Measurements from ENCODE around the gene SLC12A7. TPM values are rescaled to one million over a fixed set of nuclear protein-coding genes. Genes with fewer than 3 reads are reported as not detected.
"Not testable (repeated sequence)": the region's sequence is repeated elsewhere in the genome, so short reads cannot be mapped to it uniquely, and the experiment has no call there.

SLC12A7 gene
- total RNA-seq, 2 donors from 2014 or later, result 17.6 to 28.2 TPM

DNA sequence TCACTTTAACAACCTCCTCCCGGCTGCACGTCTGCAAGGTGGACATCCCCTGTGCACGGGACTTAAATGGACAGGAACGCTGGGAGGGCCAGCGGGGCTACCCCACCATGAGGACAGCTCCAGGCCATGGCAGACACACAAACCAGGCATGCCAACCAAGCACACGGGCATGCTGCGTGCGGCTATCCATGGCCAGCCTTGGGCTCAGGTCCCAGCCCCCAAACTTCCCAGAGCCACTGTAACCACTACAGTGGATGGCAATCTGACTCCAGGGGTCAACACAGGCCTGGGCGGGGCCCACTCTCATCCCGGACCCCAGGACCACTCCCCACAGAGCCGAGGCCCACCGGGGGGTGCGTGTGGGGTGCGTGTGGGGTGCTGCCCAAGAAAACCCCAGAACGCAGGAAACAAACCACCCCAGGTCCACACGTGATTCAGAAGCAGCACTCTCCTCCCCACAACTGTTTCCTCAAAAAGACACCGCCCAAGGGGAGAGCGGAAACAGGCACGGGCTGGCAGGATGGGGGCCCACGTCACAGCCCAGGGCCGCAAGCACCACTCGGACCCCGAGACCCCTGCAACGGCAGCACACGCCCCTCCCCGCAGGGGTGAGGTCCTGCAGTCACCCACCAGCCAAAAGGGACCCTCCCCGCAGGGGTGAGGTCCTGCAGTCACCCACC is 7.4 kb downstream of the SLC12A7 start:
- no peaks in the 10 kb centered on the region for H3K36me3 Mint-ChIP-seq (ENCODE audit: low read depth)
- H3K4me3 Mint-ChIP-seq, result peak overlapping the region; percentile 79
- peaks cover 37% of the 10 kb centered on the region for H3K4me1 Mint-ChIP-seq
- no peaks in the 10 kb centered on the region for H3K9me3 Mint-ChIP-seq
- peak; percentile 59 for ATAC-seq (replicated peaks)
- no peaks in the 10 kb centered on the region for H3K27me3 Mint-ChIP-seq
- peak overlapping the region; percentile 86 for H3K27ac Mint-ChIP-seq

DNA sequence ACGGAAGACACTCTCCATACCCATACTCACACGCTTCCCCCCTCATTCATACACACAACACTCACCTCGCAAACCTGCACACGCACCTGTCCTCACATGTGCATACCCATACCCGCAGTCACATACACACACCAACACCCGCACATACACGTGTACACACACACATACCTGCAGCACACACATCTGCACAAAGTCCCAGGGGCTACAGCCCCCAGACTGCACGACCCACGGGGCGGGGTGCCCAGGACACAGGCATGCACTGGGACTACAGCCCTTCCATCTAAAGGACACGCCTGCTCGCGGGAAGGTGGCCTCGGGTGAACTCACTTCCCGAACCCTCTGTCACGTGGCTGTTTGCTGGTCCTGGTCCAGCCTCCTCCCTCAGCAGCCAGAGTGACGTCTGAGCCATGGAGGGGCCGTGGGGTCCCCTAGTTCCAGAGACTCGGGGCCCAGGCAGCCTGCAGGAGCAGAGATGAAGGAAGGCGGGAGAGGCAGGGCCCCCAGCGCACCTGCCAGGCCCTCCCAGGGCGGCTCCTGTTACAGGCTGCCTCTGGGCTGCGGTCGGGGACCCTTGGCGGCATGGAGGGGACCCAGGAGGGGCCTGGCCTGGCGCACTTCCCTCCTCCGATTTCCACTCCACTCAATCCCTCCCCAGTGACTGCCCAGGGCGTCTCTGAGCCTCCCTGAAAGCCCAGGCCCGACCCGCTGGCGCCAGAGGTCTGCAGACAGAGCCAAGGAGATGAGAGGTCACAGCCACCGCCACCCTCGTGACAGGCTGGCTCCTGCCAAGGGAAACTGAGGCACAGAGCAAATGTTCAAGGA is 8.1 kb downstream of the SLC12A7 start:
- Mint-ChIP-seq H3K9me3 (no peaks in the 10 kb centered on the region), H3K4me1 (peaks cover 37% of the 10 kb centered on the region), H3K36me3 (ENCODE audit: low read depth) (no peaks in the 10 kb centered on the region), H3K27me3 (no peaks in the 10 kb centered on the region), H3K27ac (peak overlapping the region; percentile 86), H3K4me3 (peak overlapping the region; percentile 79)
- no peak for ATAC-seq (replicated peaks)

DNA sequence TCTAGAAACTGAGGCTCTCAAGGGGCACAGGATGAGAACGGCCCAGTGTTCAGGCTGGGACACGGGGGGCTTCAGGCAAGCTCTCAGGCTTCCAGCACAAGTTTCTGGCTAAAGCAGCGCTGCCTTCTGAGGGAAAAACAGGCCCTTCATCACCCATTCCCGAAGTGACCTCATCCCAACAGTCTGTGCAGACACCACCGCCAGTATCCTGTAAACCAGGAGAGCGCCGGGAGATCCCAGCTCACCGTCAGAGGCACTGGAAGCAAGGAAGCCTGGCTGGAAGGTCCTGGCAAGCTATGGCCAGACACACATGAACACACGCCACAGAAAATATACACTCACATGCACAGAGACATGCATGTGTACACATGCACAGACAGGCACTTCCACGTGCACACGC is 8.8 kb downstream of the SLC12A7 start:
- Mint-ChIP-seq H3K27ac (peak overlapping the region; percentile 22), H3K4me3 (peak overlapping the region; percentile 79), H3K36me3 (ENCODE audit: low read depth) (no peaks in the 10 kb centered on the region), H3K9me3 (no peaks in the 10 kb centered on the region), H3K27me3 (no peaks in the 10 kb centered on the region), H3K4me1 (peaks cover 32% of the 10 kb centered on the region)
- ATAC-seq (replicated peaks), result no peak

DNA sequence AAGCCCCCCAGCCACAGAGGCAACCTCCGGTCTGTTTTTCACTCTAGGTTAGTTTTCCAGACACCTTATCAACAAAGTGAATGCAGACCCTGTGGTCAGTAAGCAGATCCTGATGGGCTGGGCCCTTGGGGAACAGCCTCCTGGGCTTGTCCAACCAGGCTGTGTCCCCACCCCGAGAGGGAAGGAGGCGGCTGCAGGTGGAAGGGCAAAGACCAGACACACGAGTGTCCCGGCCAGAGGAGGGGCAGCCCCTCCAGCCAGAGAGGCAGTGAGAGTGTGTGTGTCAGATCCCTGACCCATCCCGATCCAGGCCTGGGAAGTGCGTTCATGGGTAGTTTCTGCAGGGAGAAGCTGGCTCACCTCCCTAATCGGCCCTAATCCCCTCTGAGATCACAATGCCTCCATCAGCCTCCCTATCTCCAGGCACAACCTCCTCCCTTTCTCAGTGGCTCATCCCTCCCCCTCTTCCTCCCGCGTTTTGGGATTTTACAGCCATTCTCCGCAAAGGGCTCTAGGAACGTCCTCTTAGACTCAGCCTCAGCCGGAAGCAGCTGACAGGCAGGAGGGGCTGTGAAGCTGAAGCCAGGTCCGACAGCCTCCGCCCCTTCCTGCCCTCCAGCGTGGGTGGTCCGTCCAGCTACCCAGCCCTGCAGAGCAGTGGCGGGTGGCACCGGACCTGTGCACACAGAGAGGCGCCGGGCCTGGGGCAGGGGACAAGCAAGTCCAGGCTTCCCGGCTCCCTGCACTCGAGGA is 9.7 kb downstream of the SLC12A7 start:
- Mint-ChIP-seq H3K9me3 (no peaks in the 10 kb centered on the region), H3K36me3 (ENCODE audit: low read depth) (no peaks in the 10 kb centered on the region), H3K4me1 (peaks cover 25% of the 10 kb centered on the region), H3K27me3 (no peaks in the 10 kb centered on the region), H3K4me3 (no peak overlapping the region), H3K27ac (peak overlapping the region; percentile 38)
- ATAC-seq (replicated peaks), result no peak

DNA sequence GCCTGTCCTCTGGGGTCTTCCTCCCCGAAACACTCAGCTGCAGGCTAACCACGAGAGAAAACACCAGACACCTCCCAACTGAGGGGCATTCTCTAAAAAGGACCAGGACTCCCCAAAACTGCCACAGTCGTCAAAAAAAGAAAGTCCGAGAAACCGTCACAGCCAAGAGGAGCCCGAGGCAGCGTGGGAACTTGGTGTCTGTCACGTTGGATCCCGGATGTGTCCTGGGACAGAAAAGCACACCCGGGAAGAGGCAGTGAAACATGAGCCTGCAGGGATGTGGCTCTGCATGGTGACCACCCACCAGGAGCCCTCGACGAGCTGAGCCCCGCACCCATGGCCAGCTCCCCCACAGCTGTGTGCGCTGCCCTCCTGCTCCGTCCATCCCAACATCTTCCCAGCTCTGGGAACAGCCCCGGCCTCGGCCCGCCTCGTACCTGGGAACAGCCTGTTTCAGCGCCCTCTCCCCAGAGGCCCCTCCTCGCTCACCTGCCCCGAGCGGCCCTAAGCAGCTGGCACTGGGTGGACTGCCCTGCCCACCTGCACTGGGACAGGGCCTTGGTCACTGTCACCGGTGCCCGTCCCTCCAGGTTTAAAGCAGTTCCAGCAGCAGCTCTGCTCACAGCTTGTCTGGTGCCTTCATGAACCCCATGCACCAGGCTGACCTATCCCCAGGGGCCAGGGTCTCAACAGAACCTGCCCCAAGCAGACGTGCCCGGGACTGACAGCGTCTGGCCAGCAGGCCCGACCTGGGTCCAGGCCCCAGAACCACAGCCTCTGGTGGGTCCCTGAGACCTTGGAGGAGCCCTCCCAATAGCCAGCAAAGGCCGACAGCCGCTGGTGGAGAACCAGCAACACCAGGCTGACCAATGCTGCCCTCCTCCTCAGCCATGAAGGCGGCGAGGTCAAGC is 10.9 kb downstream of the SLC12A7 start:
- H3K27ac Mint-ChIP-seq, result no peak overlapping the region

DNA sequence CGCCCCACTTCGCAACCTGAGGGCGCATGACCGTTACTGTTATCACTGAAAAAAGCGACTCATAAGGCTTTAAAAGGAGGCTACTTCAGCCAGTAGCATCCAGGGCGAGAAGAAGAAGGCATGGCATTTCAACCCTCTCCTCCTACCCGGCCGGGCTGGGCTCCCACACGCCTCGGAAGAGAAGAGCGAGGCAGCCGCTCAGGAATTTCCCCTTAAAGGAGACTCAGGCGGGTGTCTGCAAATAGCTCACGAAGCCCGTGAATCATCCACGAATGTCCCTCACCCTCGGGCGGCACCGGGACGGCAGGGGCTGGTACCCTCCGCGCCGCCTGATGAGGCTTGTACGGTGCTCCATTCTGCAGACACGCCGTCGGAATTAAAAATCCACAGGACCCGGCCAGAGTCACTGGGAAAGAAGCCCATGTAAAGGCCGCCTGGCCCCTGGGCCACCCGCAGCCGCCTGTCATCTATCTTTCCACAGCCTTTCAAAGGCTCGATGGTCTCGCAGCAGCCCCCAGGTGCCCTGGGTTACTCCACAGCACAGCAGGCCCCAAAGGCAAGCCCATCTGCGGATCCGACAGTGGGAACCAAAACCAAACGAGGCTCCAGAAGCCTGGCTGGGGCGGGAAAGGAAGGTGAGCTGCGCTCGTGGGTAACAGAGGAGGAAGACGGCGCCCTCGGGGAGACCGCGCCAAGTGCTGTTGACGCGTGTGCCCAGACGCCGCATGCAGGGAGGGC is 11.8 kb downstream of the SLC12A7 start:
- no peak overlapping the region for H3K4me3 Mint-ChIP-seq
- H3K36me3 Mint-ChIP-seq (ENCODE audit: low read depth), result no peaks in the 10 kb centered on the region
- no peak for ATAC-seq (replicated peaks)
- H3K4me1 Mint-ChIP-seq, result peaks cover 14% of the 10 kb centered on the region
- no peaks in the 10 kb centered on the region for H3K9me3 Mint-ChIP-seq
- H3K27me3 Mint-ChIP-seq, result no peaks in the 10 kb centered on the region
- no peak overlapping the region for H3K27ac Mint-ChIP-seq

More for the DNA sequence above, 10.9 kb downstream of the SLC12A7 start:
- no peak for ATAC-seq (replicated peaks)
- Mint-ChIP-seq H3K36me3 (ENCODE audit: low read depth) (no peaks in the 10 kb centered on the region), H3K27me3 (no peaks in the 10 kb centered on the region), H3K9me3 (no peaks in the 10 kb centered on the region), H3K4me1 (peaks cover 18% of the 10 kb centered on the region), H3K4me3 (no peak overlapping the region)

DNA sequence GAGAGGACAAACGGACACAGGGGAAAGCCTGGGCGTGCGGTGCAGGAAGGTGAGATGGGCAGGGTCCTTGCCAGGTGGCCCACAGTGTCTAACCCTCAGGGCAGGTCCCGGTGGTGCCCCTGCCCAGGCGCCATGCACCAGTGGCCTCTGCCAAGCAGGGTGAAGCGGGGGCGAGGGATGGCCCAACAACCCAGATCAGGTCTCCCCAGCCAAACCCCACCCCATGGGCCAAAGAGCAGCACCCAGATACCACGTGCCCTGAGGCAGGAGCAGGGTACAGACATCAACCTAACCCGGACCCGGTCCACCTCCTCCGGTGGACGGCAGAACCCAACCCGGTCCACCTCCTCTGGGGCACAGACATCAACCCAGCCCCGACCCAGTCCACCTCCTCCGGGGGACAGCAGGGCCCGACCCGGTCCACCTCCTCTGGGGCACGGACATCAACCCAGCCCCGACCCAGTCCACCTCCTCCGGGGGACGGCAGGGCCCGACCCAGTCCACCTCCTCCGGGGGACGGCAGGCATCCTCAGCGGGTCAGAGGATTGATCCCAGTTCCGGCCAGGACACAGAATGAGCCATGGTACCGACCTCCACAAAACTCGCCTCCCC is 12.8 kb downstream of the SLC12A7 start:
- Mint-ChIP-seq H3K36me3 (ENCODE audit: low read depth) (no peaks in the 10 kb centered on the region), H3K9me3 (no peaks in the 10 kb centered on the region), H3K4me3 (no peak overlapping the region), H3K27ac (no peak overlapping the region), H3K27me3 (no peaks in the 10 kb centered on the region), H3K4me1 (peaks cover 7% of the 10 kb centered on the region)
- ATAC-seq (replicated peaks), result no peak

DNA sequence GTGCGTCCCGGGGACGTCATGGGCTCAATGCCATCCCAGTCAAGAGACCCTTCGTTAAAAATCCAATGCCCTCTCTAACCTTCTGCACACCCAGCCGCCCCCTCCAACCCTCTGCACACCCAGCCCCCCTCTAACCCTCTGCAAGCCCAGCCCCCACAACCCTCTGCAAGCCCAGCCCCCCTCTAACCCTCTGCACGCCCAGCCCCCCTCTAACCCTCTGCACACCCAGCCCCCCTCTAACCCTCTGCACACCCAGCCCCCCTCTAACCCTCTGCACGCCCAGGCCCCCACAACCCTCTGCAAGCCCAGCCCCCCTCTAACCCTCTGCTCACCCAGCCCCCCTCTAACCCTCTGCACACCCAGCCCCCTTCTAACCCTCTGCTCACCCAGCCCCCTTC is 13.9 kb downstream of the SLC12A7 start:
- H3K27ac Mint-ChIP-seq, result not testable (repeated sequence)

DNA sequence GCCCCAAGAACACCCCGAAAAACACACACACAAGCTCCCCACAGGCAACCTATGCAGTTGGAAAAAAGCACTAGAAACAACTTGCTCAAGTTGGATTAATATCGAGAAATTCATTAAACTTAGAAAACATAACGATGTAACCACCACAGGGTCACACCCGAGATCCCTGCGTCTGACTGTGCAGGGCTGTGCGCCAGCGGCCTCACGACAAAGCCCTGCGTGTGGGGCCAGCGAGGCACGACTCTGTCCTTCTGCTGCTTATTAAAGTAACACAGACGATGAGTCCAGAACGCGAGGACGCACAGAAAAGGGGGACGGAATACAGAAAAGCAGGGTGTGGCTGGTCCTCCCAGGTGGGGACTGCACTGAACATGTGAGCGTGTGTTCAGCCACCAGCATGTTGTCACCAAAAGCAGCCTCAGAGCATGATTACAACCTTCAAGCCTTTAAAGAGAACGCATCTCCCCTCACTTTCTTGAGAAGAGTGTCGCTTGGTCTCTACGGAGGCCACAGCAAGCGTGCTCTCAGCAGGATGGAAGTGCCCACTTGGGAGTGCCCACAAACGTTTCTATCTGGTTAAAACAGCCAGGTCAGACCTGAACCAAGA is 14.4 kb downstream of the SLC12A7 start:
- Mint-ChIP-seq H3K27me3 (no peaks in the 10 kb centered on the region), H3K36me3 (ENCODE audit: low read depth) (peaks cover 4% of the 10 kb centered on the region), H3K4me1 (no peaks in the 10 kb centered on the region), H3K27ac (peak overlapping the region; percentile 30), H3K4me3 (no peak overlapping the region), H3K9me3 (no peaks in the 10 kb centered on the region)
- no peak for ATAC-seq (replicated peaks)

More for the DNA sequence above, 13.9 kb downstream of the SLC12A7 start:
- H3K36me3 Mint-ChIP-seq (ENCODE audit: low read depth); H3K27me3 Mint-ChIP-seq; H3K4me1 Mint-ChIP-seq; H3K4me3 Mint-ChIP-seq; H3K9me3 Mint-ChIP-seq; ATAC-seq (replicated peaks): not testable (repeated sequence)

DNA sequence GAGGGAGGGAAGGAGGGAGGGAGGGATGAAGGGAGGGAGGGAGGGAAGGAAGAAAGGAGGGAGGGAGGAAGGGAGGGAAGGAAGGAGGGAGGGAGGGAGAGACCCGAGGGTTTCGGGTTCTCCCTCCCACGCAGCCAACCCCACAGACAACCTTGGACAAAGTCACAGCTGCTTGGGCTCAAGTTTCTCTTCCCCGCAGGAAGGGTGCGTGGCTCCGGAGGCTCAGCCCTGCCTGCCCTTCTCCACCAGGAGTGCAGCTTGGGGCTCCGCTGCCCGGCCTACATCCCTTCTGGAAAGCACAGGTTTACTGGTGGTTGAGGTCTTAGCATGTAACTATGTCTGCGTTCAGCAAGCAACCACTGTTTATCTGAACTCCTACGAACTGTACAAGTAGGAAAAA is 15.0 kb downstream of the SLC12A7 start:
- H3K36me3 Mint-ChIP-seq (ENCODE audit: low read depth), result peaks cover 7% of the 10 kb centered on the region
- H3K4me1 Mint-ChIP-seq, result no peaks in the 10 kb centered on the region
- no peaks in the 10 kb centered on the region for H3K27me3 Mint-ChIP-seq
- no peak overlapping the region for H3K4me3 Mint-ChIP-seq
- no peak for ATAC-seq (replicated peaks)
- H3K27ac Mint-ChIP-seq, result peak overlapping the region; percentile 30
- no peaks in the 10 kb centered on the region for H3K9me3 Mint-ChIP-seq

DNA sequence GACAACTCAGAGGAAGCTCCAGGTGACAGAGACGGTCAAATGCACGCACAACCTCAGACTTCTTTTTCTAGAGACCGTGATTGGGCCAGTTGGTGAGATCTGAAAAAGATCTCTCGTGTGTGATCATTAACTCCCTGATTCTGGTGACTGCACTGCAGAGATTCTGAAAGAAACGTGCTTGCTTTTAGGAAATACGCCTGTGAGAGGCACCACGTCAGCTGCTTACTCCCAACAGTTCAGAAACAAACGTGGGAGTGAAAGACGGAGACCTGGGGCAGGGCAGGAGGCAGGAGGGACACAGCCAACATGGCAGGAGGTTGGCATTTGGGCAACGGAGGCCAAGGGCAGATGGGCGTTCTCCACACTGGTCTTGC is 15.9 kb downstream of the SLC12A7 start:
- Mint-ChIP-seq H3K4me1 (no peaks in the 10 kb centered on the region), H3K36me3 (ENCODE audit: low read depth) (peaks cover 7% of the 10 kb centered on the region), H3K9me3 (no peaks in the 10 kb centered on the region), H3K4me3 (no peak overlapping the region), H3K27ac (no peak overlapping the region), H3K27me3 (no peaks in the 10 kb centered on the region)
- no peak for ATAC-seq (replicated peaks)

DNA sequence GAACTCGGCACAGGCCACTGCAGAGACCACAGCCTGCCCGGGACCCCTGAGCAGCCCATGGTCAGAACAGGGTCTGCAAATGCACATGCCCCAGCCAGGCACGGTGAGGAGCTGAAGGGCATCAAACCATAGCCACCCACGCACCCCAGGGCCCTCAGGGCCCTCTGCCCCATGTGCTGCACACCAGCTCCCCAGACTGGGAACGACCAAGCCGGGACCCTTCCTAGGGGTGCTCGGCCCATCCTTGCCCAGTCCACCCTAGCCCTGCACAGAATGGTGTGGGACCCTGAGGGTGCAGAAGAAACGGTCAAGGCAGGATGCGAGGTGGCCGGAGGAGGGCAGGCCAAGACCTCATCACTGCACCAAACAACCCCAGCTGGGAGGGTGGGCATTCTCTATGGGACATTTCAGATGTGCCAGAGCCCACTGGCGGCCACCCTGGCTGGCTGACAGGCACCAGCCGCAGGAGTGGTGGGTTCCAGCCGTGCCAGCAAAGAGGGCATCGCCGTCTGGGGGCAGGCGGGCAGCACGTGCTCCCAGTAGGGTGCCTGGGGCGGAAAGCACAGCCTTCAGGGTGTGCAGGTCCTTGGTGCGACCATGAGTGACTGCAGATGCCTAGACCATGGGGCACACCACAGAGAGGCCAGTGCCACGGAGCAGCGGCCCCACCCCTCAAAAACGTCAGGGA is 16.4 kb downstream of the SLC12A7 start:
- H3K9me3 Mint-ChIP-seq, result no peaks in the 10 kb centered on the region
- no peak overlapping the region for H3K27ac Mint-ChIP-seq
- no peak overlapping the region for H3K4me3 Mint-ChIP-seq
- no peaks in the 10 kb centered on the region for H3K4me1 Mint-ChIP-seq
- peaks cover 7% of the 10 kb centered on the region for H3K36me3 Mint-ChIP-seq (ENCODE audit: low read depth)
- H3K27me3 Mint-ChIP-seq, result no peaks in the 10 kb centered on the region
- ATAC-seq (replicated peaks), result no peak
